Activated T-helper 9 cell treated with anti-CD3 and anti-CD28 coated beads, Interleukin-2, amount 50 U/mL, for 16 hours (primary cell): Measurements from ENCODE around the gene WDFY3.

ENCODE experiments used
- DNase-seq: peaks from one replicate; pipeline ENCODE4 v3.0.0-alpha.2; 2020; ENCODE audit warnings: low read depth

Gene WDFY3

GRCh38 chr4:84966382-84967242, at the start of gene WDFY3:
Gene WDFY3, minus strand, starts transcription at chr4:84966690. Its CDS starts 106,099 bp downstream, at chr4:84860591.
- no peak for DNase-seq

DNA sequence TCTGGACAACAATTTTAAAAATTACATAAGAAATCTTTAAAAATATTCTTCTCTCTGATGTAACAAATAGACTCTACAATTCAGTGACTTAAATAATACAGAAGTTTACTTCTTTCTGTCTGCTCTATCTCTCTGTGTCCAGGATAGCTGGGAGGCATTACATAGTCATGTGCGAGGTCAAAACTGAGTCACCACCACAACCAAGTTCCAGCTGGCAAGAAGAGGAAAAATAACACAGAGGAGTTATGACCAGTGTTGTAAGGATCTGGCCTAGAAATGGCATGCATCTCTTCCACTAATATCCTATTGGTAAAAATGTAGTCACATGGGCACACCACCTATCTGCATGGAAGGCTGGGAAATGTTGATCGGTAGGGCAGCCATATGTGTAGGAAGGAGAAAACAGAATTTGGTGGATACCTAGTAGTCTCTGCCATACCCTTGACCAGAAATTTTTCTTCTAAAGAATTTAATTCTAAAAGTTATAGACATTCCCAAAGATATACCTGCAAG, 39.4 kb upstream of the WDFY3 start:
- no peak for DNase-seq

DNA sequence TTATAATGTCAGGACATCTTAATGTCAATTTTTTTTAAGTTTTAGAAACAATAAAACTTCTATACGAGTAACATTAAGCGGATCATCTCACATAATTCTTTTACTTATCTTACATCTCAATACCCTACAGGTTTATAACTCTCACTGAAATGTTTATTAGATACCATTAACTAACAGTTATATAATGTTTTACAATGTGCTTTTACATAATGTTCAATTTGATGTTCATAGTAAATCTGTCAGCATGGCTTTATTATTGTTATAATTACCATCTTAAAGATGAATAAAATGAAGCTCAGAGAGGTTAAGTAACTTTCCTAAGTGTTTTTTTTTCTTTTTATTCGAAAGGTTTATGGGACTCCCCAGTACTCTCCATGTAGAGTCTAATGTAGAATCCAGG, 33.9 kb upstream of the WDFY3 start:
- no peak for DNase-seq

GRCh38 chr4:84995386-84995785, 28.9 kb upstream of the WDFY3 start:
- DNase-seq = no peak

DNA sequence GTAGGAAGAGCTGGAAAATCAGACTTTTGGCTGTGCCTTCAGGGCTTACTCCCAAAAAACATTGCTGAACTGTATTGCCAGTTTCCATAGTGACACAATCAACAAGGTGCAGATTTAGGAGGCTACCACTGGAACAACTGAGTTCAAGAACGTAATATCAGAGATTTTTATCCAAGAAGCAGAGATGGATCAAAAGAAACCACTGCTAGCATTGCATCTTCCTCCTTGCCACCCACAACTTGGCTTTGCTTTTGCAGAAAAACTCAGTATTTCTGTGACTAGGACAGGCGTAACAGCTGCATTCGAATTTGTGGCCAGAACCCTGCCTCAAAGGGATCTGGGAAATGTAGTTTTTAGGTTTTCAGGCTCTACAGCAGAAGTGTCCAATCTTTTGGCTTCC, 27.8 kb upstream of the WDFY3 start:
- no peak for DNase-seq

- DNase-seq = no peak
Measured at GRCh38 chr4:84985952-84986351, 19.5 kb upstream of the WDFY3 start.

DNA sequence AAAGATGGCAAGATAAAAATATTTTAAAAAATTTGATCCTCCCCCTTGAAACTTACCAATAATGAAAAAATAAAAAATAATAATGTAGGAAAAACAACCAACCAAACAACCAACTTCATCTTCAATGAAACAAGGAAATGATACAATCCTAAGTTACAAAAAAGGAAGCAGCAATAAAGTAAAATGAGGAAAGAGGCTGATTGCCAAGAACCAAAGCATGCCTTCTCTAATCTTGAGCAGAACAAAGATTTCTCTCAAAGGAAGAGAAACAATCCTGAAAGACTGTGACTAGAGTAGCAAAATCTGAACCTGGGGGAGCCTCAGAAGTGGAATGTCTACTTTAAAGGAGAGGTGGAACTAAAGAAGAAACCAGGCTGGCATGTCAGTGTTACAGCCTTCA, 10.9 kb upstream of the WDFY3 start:
- DNase-seq = no peak

DNA sequence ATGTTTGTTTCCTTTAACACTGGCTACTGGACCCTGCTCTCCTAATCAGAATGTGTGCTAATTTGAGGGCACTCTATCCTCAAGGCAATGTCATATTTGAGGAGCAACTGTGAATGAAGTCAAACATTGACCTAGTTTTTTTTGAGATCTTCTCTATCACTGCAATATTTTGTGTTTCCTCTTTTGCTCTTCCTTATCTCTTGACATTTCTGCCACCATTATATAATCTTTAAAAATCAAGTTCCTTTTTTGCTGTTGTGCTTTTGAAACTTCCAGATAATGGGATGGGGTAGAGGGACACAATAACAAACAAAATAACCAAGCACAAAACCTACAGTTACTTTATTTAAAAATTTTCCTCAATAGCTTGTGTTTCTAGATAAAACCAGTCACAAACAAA, 7.4 kb upstream of the WDFY3 start:
- DNase-seq = no peak

DNA sequence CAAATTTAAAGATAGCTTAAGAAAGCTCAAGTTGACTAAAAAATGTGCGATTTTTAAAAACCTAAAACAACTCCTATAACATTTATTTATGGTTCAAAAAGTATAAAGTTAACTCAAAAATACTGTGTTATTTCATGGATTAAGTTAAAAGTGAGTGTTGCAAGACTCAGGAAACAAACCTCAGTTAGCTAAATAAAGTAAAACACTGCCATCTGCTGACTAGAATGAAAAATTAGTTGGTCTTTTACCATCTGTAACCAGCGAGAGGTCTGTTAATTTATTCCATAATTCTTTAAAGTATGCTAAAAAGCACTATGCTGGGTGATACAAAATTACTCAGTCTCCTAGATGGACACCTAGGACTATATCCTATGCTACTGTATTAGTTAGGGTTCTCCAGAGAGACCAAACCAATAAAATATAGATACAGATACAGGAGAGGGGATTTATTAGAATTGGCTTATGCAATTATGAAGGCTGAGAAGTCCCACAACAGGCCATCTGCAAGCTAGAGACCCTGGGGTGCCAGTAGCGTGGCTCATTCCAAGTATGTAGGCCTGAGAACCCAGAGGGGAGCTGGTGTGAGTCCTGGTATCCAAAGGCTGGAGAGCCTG, 4.9 kb upstream of the WDFY3 start:
- no peak for DNase-seq

- DNase-seq = no peak
Measured at GRCh38 chr4:84968925-84969324, 2.4 kb upstream of the WDFY3 start.

- DNase-seq = no peak
Measured at GRCh38 chr4:84967243-84967690, 777 bp upstream of the WDFY3 start.

GRCh38 chr4:84965553-84966381, 723 bp downstream of the WDFY3 start:
- DNase-seq = no peak

DNA sequence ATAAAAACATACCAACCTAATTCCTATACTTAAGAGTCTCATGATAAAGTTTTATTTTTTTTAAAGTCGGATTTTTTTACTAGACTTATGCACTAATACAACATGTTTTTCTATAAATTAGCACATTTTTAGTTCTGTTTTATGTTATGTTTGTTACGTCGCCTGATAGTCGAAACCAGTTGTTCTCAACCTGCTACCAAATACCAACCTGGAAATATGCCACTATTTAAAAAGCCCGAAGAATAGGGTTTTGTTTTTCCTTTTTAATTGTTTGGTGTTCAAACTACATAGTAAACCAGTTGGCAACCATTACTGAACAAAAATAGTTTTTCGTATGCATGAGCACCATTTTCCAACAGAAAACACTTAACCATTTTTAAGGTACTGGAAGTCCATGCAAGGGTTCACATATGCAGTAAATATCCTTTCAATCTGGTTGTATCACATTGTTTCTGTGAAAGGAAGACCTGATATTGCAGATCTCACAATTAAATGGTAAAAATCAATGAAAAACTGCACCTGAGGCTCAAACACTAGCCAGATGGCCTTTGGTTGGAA, 1.4 kb downstream of the WDFY3 start:
- no peak for DNase-seq

GRCh38 chr4:84962102-84962501, 4.4 kb downstream of the WDFY3 start:
- no peak for DNase-seq

- no peak for DNase-seq
Measured at GRCh38 chr4:84958434-84958833, 8.1 kb downstream of the WDFY3 start.

DNA sequence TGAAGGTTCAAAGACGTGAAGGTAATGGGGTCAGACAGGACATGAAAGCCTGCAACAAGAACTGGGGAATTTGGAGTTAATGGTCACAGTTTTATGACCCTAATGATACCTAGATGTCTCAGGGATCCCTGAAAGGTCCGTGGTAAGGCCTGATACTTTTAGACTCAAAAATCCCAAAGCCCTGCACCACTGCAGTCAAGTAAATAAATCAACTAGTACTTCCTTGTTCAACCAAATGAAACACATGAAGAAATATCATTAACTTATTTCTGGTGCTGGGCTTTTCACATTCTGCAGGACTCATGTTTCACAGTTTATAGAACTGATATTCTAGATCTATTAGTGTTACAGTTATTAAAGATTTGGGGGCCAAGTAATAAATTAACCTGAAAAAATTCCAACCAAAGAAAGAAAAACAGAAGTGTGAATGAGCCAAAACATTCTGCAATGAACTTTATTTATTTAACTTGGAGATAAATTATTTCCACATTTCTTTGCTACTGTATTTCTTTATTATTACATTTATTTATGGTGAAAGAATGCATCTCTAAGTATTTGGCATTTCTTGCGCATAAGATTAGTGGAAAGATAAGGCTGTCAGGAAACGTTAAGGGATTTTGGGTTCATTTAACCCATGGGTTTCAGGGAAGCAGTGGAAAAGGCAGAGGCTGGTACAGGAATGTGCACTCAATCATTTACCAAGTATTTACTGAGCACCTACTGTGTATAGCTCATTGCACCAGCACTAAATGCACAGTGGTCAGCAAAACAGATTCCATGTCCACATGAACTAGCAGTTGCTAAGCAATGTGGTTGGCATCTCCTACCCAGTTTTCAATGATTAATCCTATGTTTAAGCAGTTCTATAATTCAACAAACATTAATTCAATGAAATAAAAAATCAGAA, 8.7 kb downstream of the WDFY3 start:
- DNase-seq = no peak

DNA sequence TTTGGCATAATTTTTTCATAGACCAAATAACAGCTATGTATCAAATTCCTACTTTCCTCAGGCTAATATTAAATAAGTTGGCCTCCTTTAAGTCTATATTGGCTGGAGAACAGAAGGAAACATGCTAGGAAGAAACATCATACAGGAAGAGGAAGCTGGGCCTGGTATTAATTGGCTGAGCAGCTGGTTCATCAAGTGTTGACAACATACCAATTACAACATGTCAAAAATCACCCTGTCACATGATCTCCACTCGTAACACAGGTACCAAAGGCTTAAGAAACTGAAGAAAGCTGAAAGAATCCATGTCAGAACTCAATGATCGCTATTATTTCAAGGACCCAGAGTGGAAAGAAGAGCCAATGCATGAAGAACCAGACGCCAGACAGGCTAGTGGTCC, 10.5 kb downstream of the WDFY3 start:
- no peak for DNase-seq

GRCh38 chr4:84954982-84955567, 11.4 kb downstream of the WDFY3 start:
- DNase-seq = no peak

- DNase-seq = no peak
Measured at GRCh38 chr4:84952776-84953175, 13.7 kb downstream of the WDFY3 start.

GRCh38 chr4:84952004-84952403, 14.5 kb downstream of the WDFY3 start:
- no peak for DNase-seq

- DNase-seq = no peak
Measured at GRCh38 chr4:84948056-84948455, 18.4 kb downstream of the WDFY3 start.
